Liver (tissue), 9 donors: ENCODE results near the gene GRIN3B. TPM values are rescaled to one million over a fixed set of nuclear protein-coding genes. Genes with fewer than 3 reads are reported as not detected.

Experiments
- DNase-seq: peaks from one replicate; pipeline ENCODE4 v3.0.0-alpha.2; 2017; ENCODE audit warnings: low spot score
- H3K27ac ChIP-seq, 2 donors: one replicate each; pipeline ENCODE4 v1.7.0; 2013; ENCODE audit warnings: inconsistent platforms in 2 of 2, low read length in 2 of 2, control low read depth in 1 of 2, low read depth in 1 of 2, mild to moderate bottlenecking in 1 of 2
- H3K27me3 ChIP-seq, 4 donors: one replicate each; pipeline versions ENCODE4 v1.6.1 to v1.7.0; 2013; ENCODE audit warnings: low read length in 3 of 4, inconsistent platforms in 1 of 4, mild to moderate bottlenecking in 1 of 4, moderate library complexity in 1 of 4; ENCODE audit not compliant: control insufficient read depth in 4 of 4, insufficient read depth in 4 of 4
- H3K36me3 ChIP-seq, 4 donors: one replicate each; pipeline versions ENCODE4 v1.6.1 to v1.7.0; 2013; ENCODE audit warnings: low read length in 3 of 4, mild to moderate bottlenecking in 3 of 4, low read depth in 1 of 4, moderate library complexity in 1 of 4; ENCODE audit not compliant: control insufficient read depth in 4 of 4, insufficient read depth in 3 of 4
- H3K4me1 ChIP-seq, 4 donors: one replicate each; pipeline versions ENCODE4 v1.6.1 to v1.7.0; 2013; ENCODE audit warnings: low read length in 3 of 4, mild to moderate bottlenecking in 3 of 4, moderate library complexity in 1 of 4; ENCODE audit not compliant: control insufficient read depth in 4 of 4, insufficient read depth in 4 of 4
- H3K4me3 ChIP-seq, 3 donors: one replicate each; pipeline versions ENCODE4 v1.6.1 to v1.7.0; 2013; ENCODE audit warnings: low read length in 3 of 3, control low read depth in 1 of 3, low read depth in 1 of 3, mild to moderate bottlenecking in 1 of 3
- H3K9ac ChIP-seq, 2 donors: one replicate each; pipeline ENCODE4 v1.7.0; 2013; ENCODE audit warnings: low read length in 2 of 2, mild to moderate bottlenecking in 2 of 2, moderate library complexity in 2 of 2, control low read depth in 1 of 2, low read depth in 1 of 2
- H3K9me3 ChIP-seq, 4 donors: one replicate each; pipeline versions ENCODE4 v1.6.1 to v1.7.0; 2013; ENCODE audit warnings: low read length in 3 of 4; ENCODE audit not compliant: control insufficient read depth in 4 of 4
- ATF3 ChIP-seq: IDR thresholded peaks from 2 replicates; pipeline ENCODE4 v1.6.1; 2016; ENCODE audit warnings: antibody characterized with exemption
- CTCF ChIP-seq: fragments of 150-350 bp; IDR thresholded peaks from 2 replicates; pipeline ENCODE4 v1.5.1; 2017; ENCODE audit warnings: improper control_type of control experiment, low read depth, low read length; ENCODE audit not compliant: missing input control
- EGR1 ChIP-seq, 2 donors: IDR thresholded peaks; 2 replicates each; pipeline ENCODE4 v1.6.1; 2016 to 2018; ENCODE audit warnings: antibody characterized with exemption in 2 of 2, low read depth in 2 of 2
- FOXA1 ChIP-seq: IDR thresholded peaks from 2 replicates; pipeline ENCODE4 v1.6.1; 2016; ENCODE audit warnings: antibody characterized with exemption
- FOXA2 ChIP-seq: IDR thresholded peaks from 2 replicates; pipeline ENCODE4 v1.6.1; 2016; ENCODE audit warnings: antibody characterized with exemption
- GABPA ChIP-seq, 2 donors: IDR thresholded peaks in 1 of 2; conservative IDR thresholded peaks in 1 of 2; 2 replicates each; pipeline ENCODE4 v1.6.1; 2016; ENCODE audit warnings: antibody characterized with exemption in 2 of 2, mild to moderate bottlenecking in 1 of 2, moderate library complexity in 1 of 2
- HNF4A ChIP-seq, 2 donors: conservative IDR thresholded peaks; 2 replicates each; pipeline ENCODE4 v1.6.1; 2016; ENCODE audit warnings: antibody characterized with exemption in 2 of 2, mild to moderate bottlenecking in 2 of 2
- HNF4G ChIP-seq: IDR thresholded peaks from 2 replicates; pipeline ENCODE4 v1.6.1; 2016; ENCODE audit warnings: antibody characterized with exemption
- JUND ChIP-seq, 2 donors: IDR thresholded peaks; 2 replicates each; pipeline ENCODE4 v1.6.1; 2016; ENCODE audit warnings: antibody characterized with exemption in 2 of 2
- MAX ChIP-seq: IDR thresholded peaks from 2 replicates; pipeline ENCODE4 v1.6.1; 2016; ENCODE audit warnings: antibody characterized with exemption
- NR2F2 ChIP-seq: IDR thresholded peaks from 2 replicates; pipeline ENCODE4 v1.6.1; 2016; ENCODE audit warnings: antibody characterized with exemption
- RAD21 ChIP-seq, 2 donors: IDR thresholded peaks; 2 replicates each; pipeline ENCODE4 v1.6.1; 2016; ENCODE audit warnings: antibody characterized with exemption in 2 of 2, mild to moderate bottlenecking in 2 of 2
- REST ChIP-seq: IDR thresholded peaks from 2 replicates; pipeline ENCODE4 v1.6.1; 2016; ENCODE audit warnings: antibody characterized with exemption, mild to moderate bottlenecking
- RXRA ChIP-seq, 2 donors: IDR thresholded peaks; 2 replicates each; pipeline ENCODE4 v1.6.1; 2017 to 2018; ENCODE audit warnings: antibody characterized with exemption in 2 of 2, mild to moderate bottlenecking in 1 of 2
- SP1 ChIP-seq: IDR thresholded peaks from 2 replicates; pipeline ENCODE4 v1.6.1; 2018; ENCODE audit warnings: antibody characterized with exemption, mild to moderate bottlenecking
- TAF1 ChIP-seq: conservative IDR thresholded peaks from 2 replicates; pipeline ENCODE4 v1.6.1; 2016; ENCODE audit warnings: antibody characterized with exemption, mild to moderate bottlenecking
- YY1 ChIP-seq: IDR thresholded peaks from 2 replicates; pipeline ENCODE4 v1.6.1; 2016; ENCODE audit warnings: antibody characterized with exemption, mild to moderate bottlenecking
- WGBS: extraction: QIAGEN DNeasy Blood & Tissue Kit; methylation state at CpG from one replicate; pipeline ENCODE4 v1.1.7; 2013; 5-methylcytosine and 5-hydroxymethylcytosine counted together
- polyA plus RNA-seq, 2 donors: library from polyadenylated mRNA; stranded (reverse) in 1 of 2; unstranded in 1 of 2; fragments of 200-250 nt in 1 of 2; fragments of >200 nt in 1 of 2; fragmentation: Nextera tagmentation in 1 of 2; extraction: Ambion mirVana in 1 of 2; gene quantifications; one replicate each; pipeline versions ENCODE4 v1.2.1 to v1.2.3, GENCODE V29; 2013 to 2015
- total RNA-seq, 2 donors: library from RNA; depleted of rRNA; stranded (reverse); fragments of >200 nt; gene quantifications; one replicate each; pipeline ENCODE4 v1.2.3, GENCODE V29; 2014
- TF ChIP-seq, protein P1 (sequence below): IDR thresholded peaks from 2 replicates; pipeline ENCODE4 v1.6.1; 2016; ENCODE audit warnings: antibody characterized with exemption
- donor health status: healthy.
- donor health status: healthy.
- donor health status: healthy.
- donor health status: healthy.
- donor health status: healthy.

Gene GRIN3B
- total and polyA plus RNA-seq, 4 donors, result 0.05 TPM; not detected in 3

DNA sequence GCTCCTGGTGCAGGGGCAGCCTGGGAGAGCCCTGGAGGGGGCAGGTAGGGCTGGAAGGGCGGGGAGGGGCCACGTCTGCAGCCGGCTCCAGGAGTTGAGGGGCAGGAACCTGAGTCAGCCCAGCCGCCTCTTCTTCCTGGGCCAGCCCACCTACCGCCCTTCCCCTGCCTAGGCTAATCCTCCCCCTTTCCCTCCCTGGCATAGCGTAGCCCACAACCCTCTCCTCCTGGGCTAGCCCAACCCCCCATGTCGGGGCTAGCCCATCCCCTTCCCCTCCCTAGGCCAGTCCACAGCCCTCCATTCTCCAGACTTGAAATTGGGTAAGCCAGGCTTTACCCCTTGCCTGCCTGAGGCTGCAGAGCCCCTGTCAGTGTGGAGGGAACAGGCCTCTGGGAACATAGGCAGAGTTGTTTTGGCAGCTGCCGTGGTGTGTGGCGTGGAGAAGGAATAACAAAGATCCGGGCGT lies 36.7 kb upstream of the GRIN3B start:
- Histone ChIP-seq H3K4me3 (no peak overlapping the region), H3K9ac (no peak overlapping the region), H3K27me3 (no peaks in the 10 kb centered on the region), H3K9me3 (no peaks in the 10 kb centered on the region), H3K27ac (no peak overlapping the region), H3K36me3 (peaks cover 0 to 21% (median 4%) of the 10 kb centered on the region in 4 donors), H3K4me1 (no peaks in the 10 kb centered on the region)
- WGBS, result 93% methylated on average over 11 of the region's 11 CpGs
- DNase-seq, result no peak
- no peak for TF ChIP-seq FOXA1
- TF ChIP-seq REST, result no peak
- TF ChIP-seq MAX, result no peak
- no peak for TF ChIP-seq HNF4G
- no peak for TF ChIP-seq EGR1 (IDR thresholded peaks at IDR 0.05; ENCODE audit: low read depth in 2 of 2)
- no peak for TF ChIP-seq FOXA2
- TF ChIP-seq, protein P1, sequence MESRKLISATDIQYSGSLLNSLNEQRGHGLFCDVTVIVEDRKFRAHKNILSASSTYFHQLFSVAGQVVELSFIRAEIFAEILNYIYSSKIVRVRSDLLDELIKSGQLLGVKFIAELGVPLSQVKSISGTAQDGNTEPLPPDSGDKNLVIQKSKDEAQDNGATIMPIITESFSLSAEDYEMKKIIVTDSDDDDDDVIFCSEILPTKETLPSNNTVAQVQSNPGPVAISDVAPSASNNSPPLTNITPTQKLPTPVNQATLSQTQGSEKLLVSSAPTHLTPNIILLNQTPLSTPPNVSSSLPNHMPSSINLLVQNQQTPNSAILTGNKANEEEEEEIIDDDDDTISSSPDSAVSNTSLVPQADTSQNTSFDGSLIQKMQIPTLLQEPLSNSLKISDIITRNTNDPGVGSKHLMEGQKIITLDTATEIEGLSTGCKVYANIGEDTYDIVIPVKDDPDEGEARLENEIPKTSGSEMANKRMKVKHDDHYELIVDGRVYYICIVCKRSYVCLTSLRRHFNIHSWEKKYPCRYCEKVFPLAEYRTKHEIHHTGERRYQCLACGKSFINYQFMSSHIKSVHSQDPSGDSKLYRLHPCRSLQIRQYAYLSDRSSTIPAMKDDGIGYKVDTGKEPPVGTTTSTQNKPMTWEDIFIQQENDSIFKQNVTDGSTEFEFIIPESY, result no peak
- no peak for TF ChIP-seq HNF4A (conservative IDR thresholded peaks at IDR 0.05)
- no peak for TF ChIP-seq NR2F2
- TF ChIP-seq JUND (IDR thresholded peaks at IDR 0.05), result no peak
- TF ChIP-seq RXRA (IDR thresholded peaks at IDR 0.05), result no peak
- no peak for TF ChIP-seq RAD21 (IDR thresholded peaks at IDR 0.05)
- no peak for TF ChIP-seq SP1
- TF ChIP-seq YY1, result no peak
- TF ChIP-seq ATF3, result no peak
- no peak for TF ChIP-seq TAF1
- TF ChIP-seq GABPA (IDR thresholded peaks at IDR 0.05 in 1 of 2, conservative IDR thresholded peaks at IDR 0.05 in 1 of 2), result no peak
- TF ChIP-seq CTCF, result no peak
